Stimulated activated CD4-positive, alpha-beta T cell treated with anti-CD3 and anti-CD28 coated beads, Interleukin-1b, Interleukin-23, amount 100 ng/mL, for 24 hours (primary cell): ENCODE results near the gene ZNF598.
"Not testable (repeated sequence)": the region's sequence is repeated elsewhere in the genome, so short reads cannot be mapped to it uniquely, and the experiment has no call there.

ENCODE experiments used
- DNase-seq, 4 experiments: peaks; one replicate each; pipeline ENCODE4 v3.0.0-alpha.2; 2020; ENCODE audit warnings: low read depth in 4 of 4, low spot score in 1 of 4

The ZNF598 gene

GRCh38 chr16:1977875-1978268, 31.7 kb downstream of the ZNF598 start:
- DNase-seq = no peak

- DNase-seq = no peak
Measured at GRCh38 chr16:1976951-1977874, 32.4 kb downstream of the ZNF598 start.

GRCh38 chr16:1976216-1976520, 33.5 kb downstream of the ZNF598 start:
- no peak for DNase-seq

- DNase-seq = no peak
Measured at GRCh38 chr16:1975432-1976215, 34.0 kb downstream of the ZNF598 start.

DNA sequence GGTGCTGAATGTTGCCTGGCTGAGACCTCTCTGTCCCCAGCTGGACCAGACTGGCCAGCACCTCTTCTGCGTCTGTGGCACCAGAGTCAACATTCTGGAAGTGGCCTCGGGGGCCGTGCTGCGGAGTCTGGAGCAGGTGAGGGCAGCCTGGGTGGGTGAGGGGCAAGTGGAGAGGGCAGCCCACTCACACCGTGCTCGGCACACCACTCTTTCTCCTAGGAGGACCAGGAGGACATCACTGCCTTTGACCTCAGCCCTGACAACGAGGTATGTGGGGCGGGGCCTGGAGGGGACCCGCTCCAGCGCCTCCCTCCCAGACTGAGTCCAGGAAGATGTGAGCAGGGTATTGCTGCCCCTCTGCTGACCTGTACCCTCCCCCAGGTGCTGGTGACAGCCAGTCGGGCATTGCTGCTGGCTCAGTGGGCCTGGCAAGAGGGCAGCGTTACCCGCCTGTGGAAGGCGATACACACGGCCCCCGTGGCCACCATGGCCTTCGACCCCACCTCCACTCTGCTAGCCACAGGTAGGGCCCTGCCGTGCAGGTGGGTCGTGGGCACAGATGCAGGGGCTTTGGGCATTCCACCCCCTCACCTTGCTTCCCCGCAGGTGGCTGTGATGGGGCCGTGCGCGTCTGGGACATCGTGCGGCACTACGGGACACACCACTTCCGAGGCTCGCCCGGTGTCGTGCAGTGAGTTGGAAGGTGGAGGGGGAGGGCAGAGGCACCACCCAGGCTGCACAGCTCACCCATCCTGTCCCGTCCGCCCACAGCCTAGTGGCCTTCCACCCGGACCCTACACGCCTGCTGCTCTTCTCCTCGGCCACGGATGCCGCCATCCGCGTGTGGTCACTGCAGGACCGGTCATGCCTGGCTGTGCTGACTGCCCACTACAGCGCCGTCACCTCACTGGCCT, 35.2 kb downstream of the ZNF598 start:
- DNase-seq = no peak

GRCh38 chr16:1973461-1974156, 36.0 kb downstream of the ZNF598 start:
- DNase-seq = no peak

GRCh38 chr16:1972490-1972877, 37.1 kb downstream of the ZNF598 start:
- DNase-seq = no peak

DNA sequence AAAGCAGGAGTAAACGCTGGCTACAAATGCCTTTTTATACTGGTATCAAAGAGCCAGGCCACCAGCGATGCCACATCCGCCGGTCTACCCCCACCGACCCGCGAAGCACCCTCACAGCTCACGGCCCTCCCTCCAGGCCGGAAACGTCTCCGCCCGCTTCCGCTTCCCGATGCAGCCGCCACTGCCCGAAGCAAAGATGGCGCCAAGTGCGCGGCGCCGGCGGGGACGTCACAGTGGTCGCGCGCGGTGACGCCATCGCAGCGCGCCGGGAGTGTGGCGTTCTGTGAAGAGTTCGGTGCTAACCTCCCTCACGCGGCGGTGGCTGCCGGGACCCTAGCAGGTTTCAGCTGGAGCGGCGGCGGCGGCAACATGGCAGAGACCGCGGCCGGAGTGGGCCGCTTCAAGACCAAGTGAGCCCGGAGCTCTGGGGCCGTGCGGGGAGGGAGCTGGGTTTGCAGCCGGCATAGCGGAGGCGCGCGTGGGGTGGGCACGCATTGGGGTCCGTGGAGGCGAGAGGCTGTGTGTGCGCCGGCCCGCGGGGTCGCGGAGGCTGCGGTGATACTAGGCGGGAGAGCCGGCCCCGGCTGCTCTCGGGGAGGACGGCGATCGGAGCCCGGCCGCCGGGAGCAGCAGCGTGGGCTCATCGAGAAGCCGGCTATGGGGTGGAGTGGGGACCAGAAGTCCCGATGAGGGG, 37.7 kb downstream of the ZNF598 start, which contains the start of gene TBL3:
Gene TBL3 (plus strand): TSS at position 258 of the 694 bp plus-strand sequence. CDS start 112 bp downstream, at position 370.
- DNase-seq = peak; percentile 84 to 94 (median 92)

DNA sequence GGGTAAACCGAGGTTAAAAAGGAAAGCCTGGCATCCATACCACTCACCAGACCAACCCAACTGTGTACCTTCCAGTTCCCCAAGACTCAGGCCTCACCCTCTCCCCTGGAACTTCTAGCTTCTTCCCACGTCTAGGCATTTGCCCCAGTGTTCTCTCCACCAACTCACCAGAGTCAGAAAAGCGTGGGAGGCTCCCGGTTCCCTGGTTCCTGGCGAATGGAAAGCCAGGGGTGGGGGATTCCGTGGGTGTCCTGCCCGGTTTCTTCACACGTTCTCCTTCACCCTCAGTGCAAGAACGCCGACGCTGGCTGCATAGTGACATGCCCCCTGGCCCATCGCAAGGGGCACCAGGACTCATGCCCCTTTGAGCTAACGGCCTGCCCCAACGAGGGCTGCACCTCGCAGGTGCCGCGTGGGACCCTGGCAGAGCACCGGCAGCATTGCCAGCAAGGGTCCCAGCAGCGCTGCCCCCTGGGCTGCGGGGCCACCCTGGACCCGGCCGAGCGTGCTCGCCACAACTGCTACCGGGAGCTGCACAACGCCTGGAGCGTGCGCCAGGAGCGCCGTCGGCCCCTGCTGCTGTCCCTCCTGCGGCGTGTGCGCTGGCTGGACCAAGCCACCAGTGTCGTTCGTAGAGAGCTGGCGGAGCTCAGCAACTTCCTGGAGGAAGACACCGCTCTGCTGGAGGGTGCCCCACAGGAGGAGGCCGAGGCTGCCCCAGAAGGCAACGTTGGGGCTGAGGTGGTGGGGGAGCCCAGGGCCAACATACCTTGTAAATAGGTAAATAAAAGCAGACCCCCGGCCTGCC, 41.3 kb downstream of the ZNF598 start:
- no peak for DNase-seq

GRCh38 chr16:1966460-1966859, 43.2 kb downstream of the ZNF598 start, which contains the start of gene RNF151:
RNF151 (plus strand) TSS chr16:1966856; CDS start chr16:1966882, 26 bp downstream.
- no peak for DNase-seq

DNA sequence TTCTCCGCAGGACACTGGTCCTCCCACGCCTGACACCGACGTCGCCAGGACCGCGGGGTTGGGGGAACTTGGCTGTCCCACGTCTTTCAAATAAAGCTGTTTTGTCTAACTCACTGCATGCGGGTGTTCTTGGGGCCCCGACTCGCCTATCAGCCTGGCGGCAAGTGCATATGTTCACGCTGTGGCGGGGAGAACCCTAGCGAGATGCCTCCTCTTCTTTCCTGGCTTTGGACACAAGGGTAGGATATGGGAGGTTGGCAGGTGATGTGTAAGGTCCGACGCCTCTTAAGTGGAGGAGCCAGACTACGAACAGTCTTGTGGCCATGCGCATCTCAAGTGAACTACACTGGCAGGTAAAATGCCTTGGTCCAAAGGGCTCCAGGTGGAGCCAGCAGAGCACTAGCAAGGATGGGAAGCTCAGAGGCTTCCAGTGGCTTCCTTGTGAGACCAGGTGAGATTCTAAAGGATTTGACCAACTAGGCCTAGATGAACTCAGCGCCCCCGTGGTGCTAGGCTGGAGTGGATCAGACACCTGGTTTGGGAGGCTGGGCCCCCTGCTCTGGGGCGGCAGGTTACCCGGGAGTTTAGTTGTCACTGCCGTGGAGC, 44.1 kb downstream of the ZNF598 start:
- no peak for DNase-seq

DNA sequence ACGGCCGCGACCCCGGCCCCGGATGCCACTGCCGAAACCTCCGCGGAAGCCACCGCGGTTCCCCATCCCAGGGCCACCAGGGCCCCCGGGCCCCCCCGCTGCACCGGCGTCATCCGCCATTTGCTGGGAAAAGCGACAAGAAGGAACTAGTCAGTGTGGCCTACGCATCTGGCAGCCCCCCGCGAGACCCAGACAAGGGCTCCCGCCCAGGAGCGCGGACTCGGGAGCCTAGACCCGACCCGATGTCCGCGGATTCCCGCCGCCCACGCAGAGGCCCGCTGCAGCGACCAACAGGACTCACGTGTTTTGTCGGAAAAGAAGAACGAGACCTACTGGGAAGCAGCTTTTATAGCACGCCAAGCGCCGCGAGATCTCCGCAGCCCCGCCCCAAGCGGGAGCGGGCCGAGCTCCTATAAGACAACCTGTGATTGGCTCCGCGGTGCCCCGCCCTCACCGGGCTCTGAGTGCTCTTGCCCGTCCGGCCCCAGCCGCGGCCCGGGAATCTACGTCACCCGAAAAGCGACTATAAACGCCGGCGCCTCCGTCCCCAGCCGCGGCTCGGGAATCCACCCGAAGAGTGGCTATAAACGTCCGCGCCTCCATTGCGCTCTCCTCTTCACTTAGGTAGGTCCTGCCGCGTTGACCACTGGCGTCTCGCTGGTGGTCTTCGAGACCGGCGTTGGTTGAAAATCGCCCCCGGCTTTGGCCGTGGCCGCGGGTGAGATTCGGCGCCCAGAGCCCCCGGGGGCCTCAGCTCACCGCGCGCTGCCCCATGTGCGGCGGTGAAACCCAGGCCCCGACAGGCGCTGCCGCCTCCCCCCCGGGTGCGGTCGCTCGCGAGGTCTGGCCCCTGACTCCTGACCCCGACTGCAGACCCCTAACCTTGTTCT, 44.9 kb downstream of the ZNF598 start, which contains the start of gene RPS2:
Gene RPS2 (minus strand): TSS at position 321 of the 890 bp plus-strand sequence. CDS start 201 bp downstream, at position 120.
- DNase-seq = peak; percentile 94 to 99 (median 96)

- no peak for DNase-seq
Measured at GRCh38 chr16:1963806-1964505, 45.7 kb downstream of the ZNF598 start.

DNA sequence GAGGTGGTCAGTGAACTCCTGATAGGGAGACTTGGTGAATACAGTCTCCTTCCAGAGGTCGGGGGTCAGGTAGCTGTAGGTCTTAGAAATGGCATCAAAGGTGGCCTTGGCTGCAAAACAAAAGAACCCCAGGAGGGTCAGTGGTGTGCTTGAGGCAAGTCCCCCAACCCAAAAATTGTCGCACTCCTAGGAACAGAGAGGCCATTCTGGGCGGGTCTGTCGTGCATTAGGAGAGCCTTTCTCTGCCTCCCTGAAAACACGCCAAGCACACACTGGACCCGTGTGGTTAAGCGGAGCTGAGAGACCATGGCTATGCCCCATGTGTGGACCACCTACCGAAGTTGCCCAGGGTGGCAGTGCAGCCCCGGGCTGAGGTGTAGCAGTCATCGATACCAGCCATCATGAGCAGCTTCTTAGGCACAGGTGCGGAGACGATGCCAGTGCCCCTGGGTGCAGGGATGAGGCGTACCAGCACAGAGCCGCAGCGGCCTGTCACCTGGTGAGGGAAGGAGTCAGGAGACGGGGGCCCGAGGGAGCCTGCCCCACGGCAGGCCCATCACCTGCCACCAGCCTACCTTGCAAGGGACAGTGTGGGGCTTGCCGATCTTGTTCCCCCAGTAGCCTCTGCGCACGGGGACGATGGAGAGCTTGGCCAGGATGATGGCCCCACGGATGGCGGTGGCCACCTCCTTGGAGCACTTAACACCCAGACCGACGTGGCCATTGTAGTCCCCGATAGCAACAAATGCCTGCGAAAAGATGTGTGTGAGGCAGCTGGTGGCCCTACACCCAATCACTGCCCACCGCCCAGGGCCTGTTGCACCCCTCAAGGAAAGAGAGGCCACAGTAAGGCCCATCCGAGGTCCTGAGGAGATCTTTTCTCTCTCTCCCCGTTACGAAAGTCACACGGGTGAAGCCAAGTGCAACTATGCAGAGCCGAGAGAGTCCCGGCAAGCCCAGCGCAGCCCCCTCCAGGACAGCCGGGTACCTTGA, 47.2 kb downstream of the ZNF598 start:
- not testable (repeated sequence) for DNase-seq

- DNase-seq = no peak
Measured at GRCh38 chr16:1961651-1962067, 48.0 kb downstream of the ZNF598 start.
